ENCODE measurements around the gene LANCL2.

Gene LANCL2

DNA sequence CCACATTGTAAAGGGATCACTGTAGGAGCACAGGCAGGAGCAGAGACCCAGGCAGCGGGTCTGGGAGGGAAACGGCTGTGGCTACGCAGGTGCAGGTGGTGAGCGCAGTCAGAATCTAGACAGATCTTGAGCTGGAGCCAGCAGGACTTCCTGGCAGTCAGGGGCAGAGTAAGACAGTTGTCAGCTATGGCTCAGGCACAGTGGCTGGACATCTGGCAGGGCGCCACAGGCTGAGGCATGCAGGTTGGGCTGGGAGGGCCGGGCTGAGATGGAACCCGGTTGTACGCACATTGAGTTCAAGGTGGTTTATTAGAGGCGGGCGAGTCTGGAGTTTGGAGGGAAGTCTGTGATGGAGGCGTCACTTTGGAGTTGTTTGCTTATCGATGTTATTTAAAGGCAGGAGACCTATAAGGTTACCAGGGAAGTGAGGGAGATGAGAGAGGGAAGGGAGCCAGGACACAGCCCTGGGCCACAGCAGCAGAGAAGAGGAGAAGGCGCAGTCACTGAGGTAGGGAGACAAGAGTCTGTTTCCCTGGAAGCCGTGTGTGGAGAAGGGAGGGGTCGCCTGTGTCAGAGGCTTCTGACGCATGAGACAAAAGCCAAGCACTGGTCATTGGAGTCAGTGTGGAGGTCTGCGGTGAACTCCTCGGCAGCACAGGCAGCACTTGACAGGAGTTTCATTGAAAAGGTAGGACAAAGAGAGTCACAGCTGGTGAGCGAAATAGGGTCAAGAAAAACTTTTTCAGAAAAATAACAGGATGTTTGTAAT, 73.8 kb downstream of the LANCL2 start:
- no peak overlapping the region for H3K4me3 ChIP-seq
- TF ChIP-seq, protein P1, sequence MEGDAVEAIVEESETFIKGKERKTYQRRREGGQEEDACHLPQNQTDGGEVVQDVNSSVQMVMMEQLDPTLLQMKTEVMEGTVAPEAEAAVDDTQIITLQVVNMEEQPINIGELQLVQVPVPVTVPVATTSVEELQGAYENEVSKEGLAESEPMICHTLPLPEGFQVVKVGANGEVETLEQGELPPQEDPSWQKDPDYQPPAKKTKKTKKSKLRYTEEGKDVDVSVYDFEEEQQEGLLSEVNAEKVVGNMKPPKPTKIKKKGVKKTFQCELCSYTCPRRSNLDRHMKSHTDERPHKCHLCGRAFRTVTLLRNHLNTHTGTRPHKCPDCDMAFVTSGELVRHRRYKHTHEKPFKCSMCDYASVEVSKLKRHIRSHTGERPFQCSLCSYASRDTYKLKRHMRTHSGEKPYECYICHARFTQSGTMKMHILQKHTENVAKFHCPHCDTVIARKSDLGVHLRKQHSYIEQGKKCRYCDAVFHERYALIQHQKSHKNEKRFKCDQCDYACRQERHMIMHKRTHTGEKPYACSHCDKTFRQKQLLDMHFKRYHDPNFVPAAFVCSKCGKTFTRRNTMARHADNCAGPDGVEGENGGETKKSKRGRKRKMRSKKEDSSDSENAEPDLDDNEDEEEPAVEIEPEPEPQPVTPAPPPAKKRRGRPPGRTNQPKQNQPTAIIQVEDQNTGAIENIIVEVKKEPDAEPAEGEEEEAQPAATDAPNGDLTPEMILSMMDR (IDR thresholded peaks at IDR 0.05), result no peak
- no peak overlapping the region for H3K27ac ChIP-seq
- no peak for DNase-seq (ENCODE audit: low spot score)

GRCh38 chr7:55439627-55440026, 74.5 kb downstream of the LANCL2 start:
- H3K4me3 ChIP-seq, result no peak overlapping the region
- H3K27ac ChIP-seq, result no peak overlapping the region
- DNase-seq (ENCODE audit: low spot score), result no peak
- TF ChIP-seq, protein P1 (IDR thresholded peaks at IDR 0.05), result no peak

DNA sequence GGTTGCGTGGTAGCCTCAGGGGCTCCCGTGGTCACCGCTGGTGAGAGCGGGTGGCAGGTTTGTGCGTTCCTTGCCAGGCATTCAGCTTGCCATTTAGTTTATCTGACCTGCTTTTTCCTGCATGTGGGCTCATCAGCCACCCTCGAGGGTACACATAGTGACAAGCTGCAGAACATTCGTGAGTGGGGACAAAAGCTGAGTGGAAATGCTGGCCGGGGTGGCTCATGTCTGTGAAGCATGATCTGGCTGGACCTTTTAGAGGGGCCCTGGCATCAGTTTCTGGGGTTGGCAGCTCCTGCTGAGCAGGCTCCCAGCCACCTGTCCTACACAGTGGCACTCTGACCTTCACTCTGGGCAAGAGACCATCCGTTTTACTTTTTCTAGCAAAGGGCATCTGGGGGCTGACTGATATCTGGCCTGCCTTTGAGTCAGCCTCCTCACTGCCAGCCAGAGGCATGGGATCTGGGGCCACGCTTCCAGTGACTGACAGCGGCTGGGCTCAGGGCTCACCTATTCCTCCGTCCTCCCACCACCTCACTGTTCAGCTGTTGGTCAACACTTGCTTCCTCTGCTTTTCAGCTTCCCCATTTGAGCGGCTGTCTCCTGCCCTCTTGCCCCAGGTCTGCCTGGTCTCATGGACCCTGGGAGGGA, 75.0 kb downstream of the LANCL2 start:
- H3K27ac ChIP-seq, result no peak overlapping the region
- no peak overlapping the region for H3K4me3 ChIP-seq
- TF ChIP-seq, protein P1 (IDR thresholded peaks at IDR 0.05), result no peak
- no peak for DNase-seq (ENCODE audit: low spot score)

GRCh38 chr7:55441002-55441401, 75.9 kb downstream of the LANCL2 start:
- TF ChIP-seq, protein P1 (IDR thresholded peaks at IDR 0.05), result no peak
- no peak overlapping the region for H3K4me3 ChIP-seq
- DNase-seq (ENCODE audit: low spot score), result no peak
- no peak overlapping the region for H3K27ac ChIP-seq

GRCh38 chr7:55441774-55442522, 76.8 kb downstream of the LANCL2 start:
- TF ChIP-seq, protein P1 (IDR thresholded peaks at IDR 0.05), result no peak
- Histone ChIP-seq H3K27ac (no peak overlapping the region), H3K4me3 (no peak overlapping the region)
- no peak for DNase-seq (ENCODE audit: low spot score)

GRCh38 chr7:55444786-55445185, 79.6 kb downstream of the LANCL2 start:
- H3K27ac ChIP-seq, result no peak overlapping the region
- TF ChIP-seq, protein P1 (IDR thresholded peaks at IDR 0.05), result no peak
- DNase-seq (ENCODE audit: low spot score), result no peak
- H3K4me3 ChIP-seq, result no peak overlapping the region

Measured in coronary artery (tissue), 2 donors.